C1 segment of cervical spinal cord (tissue), 14 donors: Measurements from ENCODE around the gene IFRD2.

Source experiments
- DNase-seq, 14 donors: peaks; one replicate each; lab custom pipeline; 2025; lab: John Stamatoyannopoulos, UW

The IFRD2 gene

GRCh38 chr3:50302095-50303012, 10.1 kb upstream of the IFRD2 start:
- no peak for DNase-seq

DNA sequence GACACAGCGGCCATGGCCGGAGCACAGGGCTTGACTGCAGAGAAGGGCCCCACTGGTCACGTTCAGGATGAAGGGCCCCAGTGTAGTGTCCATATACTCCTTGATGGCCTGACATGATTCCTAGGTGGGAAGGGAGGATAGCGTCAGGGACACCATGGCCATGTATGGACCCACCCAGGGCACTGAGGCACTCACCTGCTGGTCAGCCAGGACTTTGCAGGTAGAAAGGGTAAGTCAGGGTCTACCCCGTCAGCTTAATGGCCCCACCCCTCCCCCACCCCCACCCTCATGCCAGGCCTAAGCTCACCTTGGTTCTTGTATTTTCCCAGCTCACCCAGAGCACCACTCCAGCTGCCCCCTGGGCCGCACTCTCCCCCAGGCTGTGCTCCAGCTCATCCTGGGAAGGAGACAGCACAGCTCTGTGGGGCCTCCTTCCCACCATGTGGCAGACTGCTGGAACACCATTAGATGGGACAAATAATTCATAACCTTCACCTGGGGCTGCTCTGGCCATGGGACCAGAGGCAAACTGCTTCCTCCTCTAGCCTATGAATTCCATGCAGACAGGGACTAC, 8.5 kb upstream of the IFRD2 start:
- DNase-seq, result no peak

DNA sequence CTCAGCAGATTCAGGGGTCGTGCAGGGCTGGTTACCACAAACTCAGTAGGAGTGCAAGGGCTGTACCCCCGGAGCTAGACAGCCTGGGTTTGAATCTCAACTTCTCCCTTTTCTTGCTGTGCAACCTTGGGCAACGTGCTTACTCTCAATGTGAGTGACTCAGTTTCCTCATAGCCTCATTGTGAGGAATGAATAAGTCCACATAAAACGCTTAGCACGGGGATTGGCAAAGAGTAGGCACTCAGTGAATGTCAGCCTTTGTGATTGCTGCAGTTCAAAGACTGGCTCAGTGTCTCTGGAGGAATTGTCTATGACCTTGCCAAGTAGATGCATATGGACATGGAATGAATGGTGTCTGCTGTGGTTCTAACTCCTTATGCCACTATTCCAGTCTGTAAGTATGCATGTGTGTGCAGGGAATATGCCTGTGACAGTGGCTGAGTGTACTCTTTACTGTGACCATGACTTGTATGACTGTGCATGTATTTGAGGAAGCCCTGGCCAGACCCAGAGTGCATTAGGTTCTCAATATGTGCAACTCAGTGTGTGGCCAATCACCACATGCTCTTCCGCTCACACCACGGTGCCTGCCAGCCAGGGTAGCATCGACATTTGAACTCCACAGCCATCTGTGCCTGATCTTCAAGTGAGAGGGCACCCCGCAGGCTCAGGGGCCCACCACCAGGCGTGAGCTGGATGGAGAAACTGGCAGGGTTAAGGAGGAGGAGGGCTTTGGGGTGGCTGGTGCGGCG, 7.9 kb upstream of the IFRD2 start:
- peak in 11 of 14 donors; percentile 49 to 81 (median 71) for DNase-seq

DNA sequence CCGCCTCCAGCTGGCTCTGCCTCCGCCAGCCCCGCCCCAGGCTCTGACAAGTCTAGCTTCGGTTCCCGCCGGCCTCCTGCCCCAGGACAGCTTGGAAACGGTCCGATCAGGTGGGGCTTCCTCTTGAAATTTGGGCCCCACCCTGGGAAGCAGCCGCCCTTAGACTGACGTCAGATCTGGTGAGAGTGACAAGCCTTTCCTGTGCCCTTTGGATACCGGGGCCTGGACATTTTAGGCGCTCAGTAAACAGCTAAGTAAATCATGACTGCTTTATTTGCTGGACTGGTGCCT, 7.4 kb upstream of the IFRD2 start:
- no peak for DNase-seq

DNA sequence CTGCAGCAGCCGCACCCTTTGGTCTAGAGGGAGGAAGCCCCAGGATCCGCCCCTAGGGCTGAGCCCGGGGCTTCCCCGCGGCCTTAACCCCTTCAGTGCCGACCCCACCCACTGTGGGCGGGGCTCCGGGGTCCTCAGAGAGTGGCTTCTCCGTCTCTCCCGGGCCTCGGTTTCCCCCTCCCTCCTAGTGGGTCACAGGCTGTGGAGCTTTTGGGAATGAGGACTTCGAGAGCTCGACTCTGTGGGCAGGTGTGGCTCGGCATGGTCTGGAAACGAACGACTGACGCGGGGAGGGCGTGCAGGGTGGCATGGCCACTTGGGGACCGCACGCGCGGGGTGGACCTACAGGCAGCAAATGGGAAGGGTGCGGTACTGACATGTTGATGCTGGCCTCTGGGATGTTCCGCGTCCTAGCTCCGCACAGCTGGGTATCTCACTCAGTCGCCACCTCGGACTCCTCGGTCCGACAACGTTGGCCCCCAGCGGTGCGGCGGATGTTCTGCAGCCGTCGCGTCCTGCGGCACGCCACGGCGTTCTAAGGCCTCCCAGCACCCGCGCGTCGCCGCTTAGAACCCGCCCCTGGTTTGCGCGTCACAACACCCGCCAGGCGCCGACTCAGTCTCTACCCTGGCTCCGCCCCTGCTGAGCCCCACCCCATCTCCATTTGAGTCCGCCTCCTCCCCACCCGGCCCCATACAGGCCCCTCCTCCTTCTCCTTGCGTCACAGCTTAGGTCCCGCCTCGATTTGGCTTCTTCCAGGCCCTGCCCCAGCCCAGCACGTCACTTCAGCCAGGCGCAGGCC, 6.8 kb upstream of the IFRD2 start, which contains the start of the genes HYAL3 and NAA80:
Gene HYAL3 (minus strand): TSS at position 570 of the 802 bp plus-strand sequence. CDS start 3,803 bp downstream, outside the sequence.
Gene NAA80 (minus strand): TSS at position 570 of the 802 bp plus-strand sequence. CDS start 1,942 bp downstream, outside the sequence.
- DNase-seq, result peak; percentile 85 to 100 (median 98)

DNA sequence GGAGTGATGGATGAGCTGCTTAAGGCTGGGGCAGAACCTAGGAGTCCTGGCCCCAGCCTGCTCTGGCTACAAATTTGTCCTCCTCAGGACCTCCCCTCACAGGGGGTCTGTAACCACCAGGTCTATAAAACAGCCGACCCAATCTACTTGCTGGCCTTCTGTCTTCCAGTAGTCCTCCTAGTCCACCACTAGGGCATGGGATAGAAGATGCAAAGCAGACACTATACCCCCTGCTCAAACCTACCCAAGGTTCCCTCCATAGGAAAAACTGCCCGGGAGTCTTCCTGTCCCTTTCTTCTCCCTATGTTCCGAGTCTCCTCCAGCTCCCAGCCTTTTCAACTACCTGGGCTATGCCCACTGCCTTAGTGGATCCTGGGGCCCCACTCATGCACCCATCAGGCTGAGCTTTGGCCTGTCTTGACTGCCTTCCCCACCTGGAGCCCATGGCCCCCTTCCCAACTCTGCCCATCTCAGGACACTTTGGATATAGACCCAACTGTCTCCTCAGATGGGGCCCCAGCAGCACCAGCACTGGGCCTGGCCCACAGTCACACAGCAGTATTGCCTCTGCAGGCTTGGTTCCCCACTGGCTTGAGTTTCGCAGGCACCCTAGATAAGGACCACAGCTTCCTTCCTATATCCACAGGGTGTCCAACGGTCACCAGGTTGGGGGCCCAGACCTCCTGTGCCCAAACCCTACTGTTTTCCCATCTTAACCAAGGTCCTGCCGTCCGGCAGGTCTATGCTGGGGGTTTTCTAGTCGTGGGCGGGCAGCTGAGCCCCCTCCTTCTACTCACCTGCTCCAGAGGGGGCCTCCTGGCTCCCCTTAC, 5.9 kb upstream of the IFRD2 start:
- no peak for DNase-seq

DNA sequence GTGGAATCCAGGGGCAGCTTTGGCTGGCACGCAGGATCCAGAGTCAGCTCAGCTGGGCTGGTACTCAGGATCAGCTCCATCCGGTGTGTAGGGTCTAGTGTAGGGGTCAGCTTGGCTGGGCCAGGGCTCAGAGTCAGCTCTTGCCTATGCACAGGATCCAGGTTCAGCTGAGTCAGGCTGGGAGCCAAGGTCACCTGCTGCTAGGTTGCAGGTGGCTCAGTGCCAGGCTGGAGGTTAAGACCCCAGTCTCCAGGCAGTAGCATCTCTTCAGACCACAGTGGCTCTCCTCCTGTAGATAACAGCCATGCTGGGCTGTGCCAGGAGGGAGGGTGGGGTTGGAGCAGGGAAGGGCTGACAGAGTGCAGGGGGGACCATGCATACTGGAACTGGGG, 5.2 kb upstream of the IFRD2 start:
- DNase-seq, result peak in 1 of 14 donors; percentile 10

GRCh38 chr3:50296721-50297383, 4.6 kb upstream of the IFRD2 start:
- DNase-seq, result no peak

- no peak for DNase-seq
These were observed 3.6 kb upstream of the IFRD2 start for GRCh38 chr3:50295553-50296431.

- no peak for DNase-seq
These were observed 2.5 kb upstream of the IFRD2 start for GRCh38 chr3:50294492-50295403.

DNA sequence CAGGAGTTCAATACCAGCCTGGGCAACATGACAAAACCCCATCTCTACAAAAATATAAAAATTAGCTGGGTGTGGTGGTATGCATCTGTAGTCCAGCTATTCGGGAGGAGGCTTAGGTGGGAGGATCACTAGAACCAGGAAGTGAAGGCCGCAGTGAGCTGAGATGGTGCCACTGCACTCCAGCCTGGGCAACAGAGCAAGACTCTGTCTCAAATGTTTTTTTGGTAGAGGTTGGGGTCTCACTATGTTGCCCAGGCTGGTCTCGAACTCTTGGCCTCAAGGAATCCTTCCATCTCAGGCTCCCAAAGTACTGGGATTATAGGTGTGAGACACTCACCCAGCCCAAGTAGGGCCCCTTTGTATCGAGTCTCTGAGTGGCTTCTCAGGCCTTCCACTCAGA, 1.9 kb upstream of the IFRD2 start:
- no peak for DNase-seq

DNA sequence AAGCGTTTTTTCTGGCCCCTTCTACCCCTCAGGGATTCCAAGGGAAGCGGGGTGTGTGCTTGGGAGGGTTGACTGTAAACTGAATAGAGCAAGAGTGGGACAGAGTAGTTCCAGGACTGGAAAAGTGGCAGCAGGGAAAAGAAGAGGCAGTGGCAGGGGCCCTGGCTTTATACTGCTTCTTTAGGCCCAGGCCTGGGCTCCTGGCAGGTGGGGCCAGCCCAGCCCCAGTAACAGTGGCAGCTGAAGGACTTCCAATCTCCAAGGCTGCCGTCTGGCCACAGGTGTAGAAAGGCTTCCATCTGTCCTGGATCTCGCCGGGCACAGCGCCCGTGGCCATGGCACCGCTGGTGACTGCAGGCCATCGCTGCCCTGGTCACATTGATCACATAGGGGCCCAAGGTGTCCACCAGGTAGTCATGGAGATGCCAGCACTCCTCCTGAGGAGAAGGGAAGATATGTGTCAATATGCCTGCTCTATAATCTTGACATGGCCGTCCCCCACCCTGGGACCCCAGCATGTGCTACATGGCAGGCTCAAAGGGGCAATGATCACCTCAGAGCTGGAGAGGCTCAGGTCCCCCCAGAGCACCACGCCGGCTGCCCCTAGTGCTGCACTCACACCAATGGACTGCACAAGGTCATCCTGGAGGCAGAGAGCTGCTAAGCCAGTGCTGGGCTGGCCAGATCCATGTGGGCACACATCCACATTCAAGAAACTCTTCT, 1.0 kb upstream of the IFRD2 start:
- DNase-seq, result no peak

DNA sequence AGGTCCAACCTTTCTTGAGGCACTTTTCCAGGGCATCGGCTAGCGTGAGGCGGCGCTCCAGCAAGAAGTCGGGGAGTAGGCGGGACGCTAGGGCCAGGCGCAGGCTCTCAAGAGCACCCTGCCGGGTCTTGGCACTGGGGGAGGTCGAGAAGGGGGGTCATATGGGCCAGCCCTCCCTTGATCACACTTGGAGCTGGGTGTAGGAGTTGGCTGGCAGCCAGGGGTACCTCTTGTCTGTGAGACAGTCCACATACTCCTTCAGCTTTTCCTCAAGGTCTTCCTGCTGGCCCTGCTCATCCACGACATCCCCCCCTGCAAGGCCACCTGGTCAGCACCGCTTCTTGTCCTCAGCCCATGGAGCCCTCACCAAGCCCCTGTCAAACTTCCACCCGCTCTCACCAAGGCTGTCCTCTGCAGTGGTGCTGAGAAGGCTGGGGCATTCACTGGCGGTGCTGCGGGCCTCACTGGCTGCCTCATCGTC, 2.0 kb downstream of the IFRD2 start:
- no peak for DNase-seq

DNA sequence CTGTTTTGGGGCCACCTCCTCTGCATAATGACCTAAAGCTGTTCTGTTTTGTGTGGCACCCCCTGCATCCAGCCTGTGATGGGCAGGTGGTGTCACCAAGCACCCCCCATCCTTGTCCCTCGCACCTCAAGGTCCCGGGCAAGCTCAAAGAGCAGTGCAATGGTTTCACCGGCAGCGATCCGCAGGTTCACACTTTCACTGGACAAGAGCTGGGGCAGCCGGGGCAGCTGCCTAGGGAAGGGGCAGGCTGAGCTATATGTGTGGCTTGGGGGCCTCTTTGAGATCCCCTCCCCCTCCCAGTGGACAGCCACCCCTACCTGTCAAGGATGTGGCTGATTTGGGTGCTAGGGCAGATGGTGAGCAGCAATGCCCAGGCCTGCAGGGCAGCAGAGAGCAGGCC, 3.1 kb downstream of the IFRD2 start:
- DNase-seq, result no peak

- no peak for DNase-seq
These were observed 3.7 kb downstream of the IFRD2 start for GRCh38 chr3:50288387-50289007.

DNA sequence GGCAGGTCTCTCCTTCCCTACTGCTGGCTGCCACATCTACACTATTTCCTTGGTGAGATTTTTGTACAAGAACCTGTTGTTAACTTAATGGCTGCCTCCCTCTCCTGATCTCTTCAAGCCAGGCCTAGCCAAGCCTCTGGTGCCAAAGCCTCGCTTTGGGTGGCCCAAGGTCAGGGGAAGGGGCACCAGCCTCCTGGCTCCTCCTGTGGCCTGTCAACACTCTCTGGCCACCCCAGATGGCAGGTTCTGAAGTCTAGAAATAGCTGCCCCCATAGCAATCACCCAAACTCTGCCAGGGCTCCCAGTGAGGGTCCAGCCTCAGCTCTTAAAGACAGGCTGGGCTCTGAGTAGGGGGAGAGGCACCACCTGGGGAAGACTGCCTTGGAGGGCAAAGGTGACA, 5.0 kb downstream of the IFRD2 start:
- DNase-seq, result no peak
